HUES48 (cell line): ENCODE data around the gene KLLN.
"Not testable (repeated sequence)": the region's sequence is repeated elsewhere in the genome, so short reads cannot be mapped to it uniquely, and the experiment has no call there.

Source experiments
- H3K27ac ChIP-seq: one replicate; pipeline ENCODE4 v1.7.0; 2013; ENCODE audit warnings: low read depth, low read length, inconsistent platforms
- H3K27me3 ChIP-seq: 2 replicates; pipeline ENCODE4 v1.6.1; 2013; ENCODE audit warnings: mild to moderate bottlenecking, low read length; ENCODE audit not compliant: control insufficient read depth, insufficient read depth
- H3K36me3 ChIP-seq: 2 replicates; pipeline ENCODE4 v1.6.1; 2013; ENCODE audit warnings: low read length; ENCODE audit not compliant: control insufficient read depth, insufficient read depth
- H3K4me1 ChIP-seq: 2 replicates; pipeline ENCODE4 v1.6.1; 2013; ENCODE audit warnings: mild to moderate bottlenecking, low read length; ENCODE audit not compliant: control insufficient read depth, insufficient read depth
- H3K4me3 ChIP-seq: 2 replicates; pipeline ENCODE4 v1.5.1; 2013; ENCODE audit warnings: mild to moderate bottlenecking, low read depth, low read length
- H3K9ac ChIP-seq: 2 replicates; pipeline ENCODE4 v1.6.1; 2013; ENCODE audit warnings: mild to moderate bottlenecking, low read depth, low read length, moderate library complexity
- H3K9me3 ChIP-seq: 2 replicates; pipeline ENCODE4 v1.6.1; 2013; ENCODE audit warnings: low read length; ENCODE audit not compliant: control insufficient read depth, insufficient read depth

The KLLN gene

GRCh38 chr10:87852089-87852488, 11.2 kb downstream of the KLLN start:
- H3K9ac ChIP-seq, result no peak overlapping the region
- H3K27me3 ChIP-seq, result no peaks in the 10 kb centered on the region
- no peaks in the 10 kb centered on the region for H3K36me3 ChIP-seq
- H3K9me3 ChIP-seq, result no peaks in the 10 kb centered on the region
- H3K27ac ChIP-seq, result no peak overlapping the region
- peaks cover 10% of the 10 kb centered on the region for H3K4me1 ChIP-seq
- no peak overlapping the region for H3K4me3 ChIP-seq

GRCh38 chr10:87850742-87851205, 12.6 kb downstream of the KLLN start:
- peaks cover 10% of the 10 kb centered on the region for H3K4me1 ChIP-seq
- no peak overlapping the region for H3K27ac ChIP-seq
- H3K4me3 ChIP-seq, result no peak overlapping the region
- no peak overlapping the region for H3K9ac ChIP-seq
- no peaks in the 10 kb centered on the region for H3K27me3 ChIP-seq
- H3K9me3 ChIP-seq, result no peaks in the 10 kb centered on the region
- H3K36me3 ChIP-seq, result no peaks in the 10 kb centered on the region

GRCh38 chr10:87849001-87849400, 14.3 kb downstream of the KLLN start:
- no peaks in the 10 kb centered on the region for H3K9me3 ChIP-seq
- H3K36me3 ChIP-seq, result no peaks in the 10 kb centered on the region
- no peak overlapping the region for H3K27ac ChIP-seq
- H3K4me3 ChIP-seq, result no peak overlapping the region
- H3K9ac ChIP-seq, result no peak overlapping the region
- H3K27me3 ChIP-seq, result no peaks in the 10 kb centered on the region
- peaks cover 10% of the 10 kb centered on the region for H3K4me1 ChIP-seq

- H3K4me3 ChIP-seq, result no peak overlapping the region
- H3K4me1 ChIP-seq, result peaks cover 10% of the 10 kb centered on the region
These were observed 15.8 kb downstream of the KLLN start for GRCh38 chr10:87847550-87847949.

GRCh38 chr10:87846711-87847110, 16.6 kb downstream of the KLLN start:
- not testable (repeated sequence) for H3K4me1 ChIP-seq, H3K9ac ChIP-seq, H3K36me3 ChIP-seq, H3K27ac ChIP-seq, H3K4me3 ChIP-seq, H3K9me3 ChIP-seq, H3K27me3 ChIP-seq

More at GRCh38 chr10:87847550-87847949, 15.8 kb downstream of the KLLN start:
- Histone ChIP-seq H3K9me3 (no peaks in the 10 kb centered on the region), H3K36me3 (no peaks in the 10 kb centered on the region), H3K27ac (no peak overlapping the region), H3K27me3 (no peaks in the 10 kb centered on the region), H3K9ac (no peak overlapping the region)

GRCh38 chr10:87846023-87846422, 17.3 kb downstream of the KLLN start:
- Histone ChIP-seq H3K36me3 (no peaks in the 10 kb centered on the region), H3K27me3 (no peaks in the 10 kb centered on the region), H3K27ac (no peak overlapping the region), H3K9me3 (no peaks in the 10 kb centered on the region), H3K9ac (no peak overlapping the region), H3K4me1 (peaks cover 9% of the 10 kb centered on the region), H3K4me3 (no peak overlapping the region)

- Histone ChIP-seq H3K4me1 (peaks cover 5% of the 10 kb centered on the region), H3K4me3 (no peak overlapping the region), H3K27me3 (no peaks in the 10 kb centered on the region), H3K36me3 (no peaks in the 10 kb centered on the region), H3K9me3 (no peaks in the 10 kb centered on the region), H3K9ac (no peak overlapping the region), H3K27ac (no peak overlapping the region)
These were observed 17.7 kb downstream of the KLLN start for GRCh38 chr10:87845624-87845998.

- H3K4me3 ChIP-seq, result no peak overlapping the region
- H3K27me3 ChIP-seq, result no peaks in the 10 kb centered on the region
- H3K9me3 ChIP-seq, result no peaks in the 10 kb centered on the region
- no peak overlapping the region for H3K27ac ChIP-seq
- no peak overlapping the region for H3K9ac ChIP-seq
- no peaks in the 10 kb centered on the region; the same call in 1 of the 2 replicates for H3K4me1 ChIP-seq
- no peaks in the 10 kb centered on the region for H3K36me3 ChIP-seq
These were observed 18.3 kb downstream of the KLLN start for GRCh38 chr10:87844837-87845623.

GRCh38 chr10:87843714-87844113, 19.6 kb downstream of the KLLN start:
- H3K4me3 ChIP-seq, result no peak overlapping the region
- H3K9ac ChIP-seq, result no peak overlapping the region
- H3K27me3 ChIP-seq, result no peaks in the 10 kb centered on the region
- H3K4me1 ChIP-seq, result no peaks in the 10 kb centered on the region; the same call in 1 of the 2 replicates
- no peaks in the 10 kb centered on the region for H3K36me3 ChIP-seq
- no peaks in the 10 kb centered on the region for H3K9me3 ChIP-seq
- no peak overlapping the region for H3K27ac ChIP-seq

- Histone ChIP-seq H3K36me3 (no peaks in the 10 kb centered on the region), H3K9ac (no peak overlapping the region), H3K4me3 (no peak overlapping the region), H3K27me3 (no peaks in the 10 kb centered on the region), H3K4me1 (no peaks in the 10 kb centered on the region; the same call in 1 of the 2 replicates), H3K9me3 (no peaks in the 10 kb centered on the region), H3K27ac (no peak overlapping the region)
These were observed 20.4 kb downstream of the KLLN start for GRCh38 chr10:87842776-87843497.

GRCh38 chr10:87842220-87842641, 21.1 kb downstream of the KLLN start:
- Histone ChIP-seq H3K4me1 (no peaks in the 10 kb centered on the region; the same call in 1 of the 2 replicates), H3K27ac (no peak overlapping the region), H3K4me3 (no peak overlapping the region), H3K9ac (no peak overlapping the region), H3K36me3 (no peaks in the 10 kb centered on the region), H3K9me3 (no peaks in the 10 kb centered on the region), H3K27me3 (no peaks in the 10 kb centered on the region)
